Hepatocyte (in vitro differentiated cells): ENCODE measurements around the gene TPM4. TPM values are rescaled to one million over a fixed set of nuclear protein-coding genes. Genes with fewer than 3 reads are reported as not detected.

Experiments used
- DNase-seq: peaks from one replicate; pipeline ENCODE4 v3.0.0-alpha.2; 2016; ENCODE audit warnings: low spot score
- H2AFZ ChIP-seq: fragments of 200-600 bp; sonication (generic); 2 replicates; pipeline ENCODE4 v1.6.0; 2016; ENCODE audit warnings: antibody characterized with exemption, mild to moderate bottlenecking
- H3K27ac ChIP-seq: fragments of 200-600 bp; sonication (generic); 2 replicates; pipeline ENCODE4 v1.5.1; 2016; ENCODE audit warnings: mild to moderate bottlenecking
- H3K27me3 ChIP-seq: fragments of 200-600 bp; sonication (generic); 2 replicates; pipeline ENCODE4 v1.6.1; 2016
- H3K36me3 ChIP-seq: fragments of 200-600 bp; sonication (generic); replicated peaks from 2 replicates; pipeline ENCODE4 v1.5.1; 2016; ENCODE audit warnings: low read depth; ENCODE audit not compliant: insufficient read depth
- H3K4me1 ChIP-seq: fragments of 200-600 bp; sonication (generic); 2 replicates; pipeline ENCODE4 v1.5.1; 2016; ENCODE audit warnings: mild to moderate bottlenecking, moderate library complexity; ENCODE audit not compliant: insufficient read depth
- H3K4me2 ChIP-seq: fragments of 200-600 bp; sonication (generic); 2 replicates; pipeline ENCODE4 v1.6.0; 2016
- H3K4me3 ChIP-seq: fragments of 200-600 bp; sonication (generic); 2 replicates; pipeline ENCODE4 v1.5.1; 2016; ENCODE audit warnings: mild to moderate bottlenecking
- H3K79me2 ChIP-seq: fragments of 200-600 bp; sonication (generic); 2 replicates; pipeline ENCODE4 v1.6.0; 2017; ENCODE audit warnings: mild to moderate bottlenecking
- H3K9me2 ChIP-seq: fragments of 200-600 bp; sonication (generic); replicated peaks from 2 replicates; pipeline ENCODE4 v1.6.0; 2017; ENCODE audit warnings: mild to moderate bottlenecking; ENCODE audit not compliant: insufficient read depth
- H3K9me3 ChIP-seq: fragments of 200-600 bp; sonication (generic); 2 replicates; pipeline ENCODE4 v1.5.1; 2016; ENCODE audit warnings: low read depth, mild to moderate bottlenecking
- H4K20me1 ChIP-seq: fragments of 200-600 bp; sonication (generic); 2 replicates; pipeline ENCODE4 v1.6.0; 2016; ENCODE audit warnings: mild to moderate bottlenecking; ENCODE audit not compliant: insufficient read depth, poor library complexity, severe bottlenecking
- CTCF ChIP-seq: fragments of 200-600 bp; sonication (generic); IDR thresholded peaks from 2 replicates; pipeline ENCODE4 v1.5.1; 2016; ENCODE audit warnings: antibody characterized with exemption, mild to moderate bottlenecking; ENCODE audit not compliant: poor library complexity
- EZH2 ChIP-seq: fragments of 200-600 bp; sonication (generic); IDR thresholded peaks from 2 replicates; pipeline ENCODE4 v1.6.1; 2016; ENCODE audit warnings: antibody characterized with exemption, mild to moderate bottlenecking, borderline replicate concordance
- EZH2phosphoT487 ChIP-seq: fragments of 200-600 bp; sonication (generic); IDR thresholded peaks from one replicate; pipeline ENCODE4 v1.6.1; 2018; ENCODE audit warnings: antibody characterized with exemption, mild to moderate bottlenecking, low read depth, moderate library complexity; ENCODE audit not compliant: unreplicated experiment, severe bottlenecking
- WGBS: methylation state at CpG from one replicate; pipeline ENCODE4 v1.1.6; 2016; ENCODE audit warnings: low lambda C conversion rate; ENCODE audit errors: missing lambda C conversion rate; 5-methylcytosine and 5-hydroxymethylcytosine counted together
- polyA plus RNA-seq: library from polyadenylated mRNA; unstranded; fragments of >200 nt; fragmentation: Nextera tagmentation; extraction: Ambion mirVana; gene quantifications from 2 replicates; pipeline ENCODE4 v1.2.1, GENCODE V29; 2016
- total RNA-seq: library from RNA; depleted of rRNA; stranded (reverse); fragments of >200 nt; gene quantifications from 2 replicates; pipeline ENCODE4 v1.2.3, GENCODE V29; 2014

TPM4 gene
- total and polyA plus RNA-seq, 2 experiments from 2014 or later, result 337 to 417 TPM

DNA sequence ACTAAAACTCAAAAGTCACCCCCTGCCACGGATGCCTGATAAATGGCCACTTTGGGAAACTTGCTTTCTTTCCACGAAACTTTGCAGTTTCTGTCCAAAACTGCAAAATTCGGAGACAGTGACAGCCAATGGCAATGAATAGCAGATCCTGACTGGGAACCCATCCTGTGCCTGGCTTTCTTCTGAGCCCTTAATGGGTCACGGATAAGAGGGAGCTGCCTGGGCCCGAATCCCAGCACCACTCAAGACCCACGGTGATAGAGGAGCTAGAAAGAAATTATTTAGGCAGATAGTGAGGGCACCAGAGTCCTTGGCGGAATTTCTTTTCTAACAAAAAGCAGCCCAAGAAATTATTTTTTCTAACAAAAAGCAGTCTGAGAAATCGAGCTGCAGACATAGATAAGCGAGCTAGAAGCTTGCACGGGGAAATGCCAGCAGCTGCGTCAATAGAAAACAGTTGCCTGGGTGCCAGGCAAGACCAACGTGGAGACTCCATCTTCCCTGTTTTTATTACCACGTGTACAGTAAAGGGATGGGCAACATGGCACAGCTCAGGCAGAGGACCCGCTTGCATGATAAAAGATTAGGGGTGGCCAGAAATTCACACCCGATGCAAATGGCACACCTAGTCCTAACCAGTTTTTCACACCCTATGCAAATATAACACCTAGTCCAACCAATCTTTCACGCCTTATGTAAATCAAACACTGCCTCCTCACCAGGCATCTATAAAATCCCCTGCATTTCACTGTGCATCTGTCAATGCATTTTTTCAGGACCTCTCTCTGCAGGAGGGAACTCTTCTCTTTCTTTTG is 60.1 kb downstream of the TPM4 start:
- WGBS, result 59% methylated on average over 16 of the region's 16 CpGs
- TF ChIP-seq EZH2, result no peak
- no peak for TF ChIP-seq EZH2phosphoT487
- no peak for TF ChIP-seq CTCF
- no peak for DNase-seq
- Histone ChIP-seq H4K20me1 (no peaks in the 10 kb centered on the region), H3K4me2 (no peak overlapping the region), H3K27ac (no peak overlapping the region), H3K9me2 (no peaks in the 10 kb centered on the region), H3K9me3 (no peaks in the 10 kb centered on the region), H2AFZ (no peak overlapping the region), H3K79me2 (no peaks in the 10 kb centered on the region), H3K4me3 (no peak overlapping the region), H3K4me1 (no peaks in the 10 kb centered on the region), H3K36me3 (no peaks in the 10 kb centered on the region), H3K27me3 (no peaks in the 10 kb centered on the region)

DNA sequence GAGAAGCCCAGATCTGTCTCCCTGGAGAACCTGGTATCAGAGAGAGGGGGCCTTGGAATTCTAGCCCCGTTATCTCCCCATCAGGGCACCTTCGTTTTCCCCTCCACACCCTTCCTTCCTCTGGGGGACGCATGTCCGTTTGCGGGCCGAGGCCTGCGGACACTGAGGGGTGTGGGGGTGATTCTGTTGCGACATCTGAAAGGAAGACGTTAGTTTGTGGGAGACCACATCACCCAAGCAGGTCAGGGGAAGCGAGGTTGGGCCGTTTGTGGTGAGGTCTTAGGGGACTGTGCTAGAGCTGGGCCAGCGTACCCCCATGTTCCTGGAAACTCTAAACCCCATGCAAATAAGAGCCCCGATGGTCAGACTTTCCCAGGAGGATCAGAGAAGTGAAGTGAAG is 63.5 kb downstream of the TPM4 start:
- Histone ChIP-seq H3K79me2 (no peaks in the 10 kb centered on the region), H3K27ac (no peak overlapping the region), H3K36me3 (no peaks in the 10 kb centered on the region), H3K4me1 (no peaks in the 10 kb centered on the region), H3K9me3 (no peaks in the 10 kb centered on the region), H2AFZ (no peak overlapping the region), H4K20me1 (no peaks in the 10 kb centered on the region), H3K4me2 (no peak overlapping the region), H3K9me2 (no peaks in the 10 kb centered on the region), H3K4me3 (no peak overlapping the region), H3K27me3 (no peaks in the 10 kb centered on the region)
- WGBS, result 93% methylated on average over 13 of the region's 13 CpGs
- TF ChIP-seq EZH2, result no peak
- no peak for TF ChIP-seq EZH2phosphoT487
- no peak for DNase-seq

DNA sequence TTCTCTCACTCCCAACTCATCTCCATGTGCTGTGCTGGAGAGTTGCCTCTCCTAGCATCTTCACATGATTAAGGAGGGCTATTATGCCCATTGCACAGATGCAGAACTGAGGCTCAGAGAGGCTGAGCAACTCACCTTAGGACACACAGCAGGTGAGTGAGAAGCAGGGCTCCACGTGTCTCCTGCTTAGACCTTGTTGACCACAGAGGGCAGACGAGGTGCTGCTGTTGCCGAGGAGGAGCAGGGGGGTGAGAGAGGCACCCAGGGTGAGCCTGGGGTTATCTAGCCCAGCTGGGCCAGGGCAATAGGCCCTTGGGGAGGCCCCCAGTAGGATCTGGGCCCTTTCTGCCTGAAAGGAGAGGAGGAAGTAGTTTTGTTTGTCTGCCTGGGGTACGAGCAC is 64.7 kb downstream of the TPM4 start:
- Histone ChIP-seq H2AFZ (no peak overlapping the region), H3K4me3 (no peak overlapping the region), H3K4me2 (no peak overlapping the region), H3K9me2 (no peaks in the 10 kb centered on the region), H3K27ac (no peak overlapping the region), H3K27me3 (no peaks in the 10 kb centered on the region), H4K20me1 (no peaks in the 10 kb centered on the region), H3K4me1 (no peaks in the 10 kb centered on the region), H3K9me3 (no peaks in the 10 kb centered on the region), H3K79me2 (no peaks in the 10 kb centered on the region), H3K36me3 (no peaks in the 10 kb centered on the region)
- DNase-seq, result no peak
- no peak for TF ChIP-seq CTCF
- TF ChIP-seq EZH2phosphoT487, result no peak
- no peak for TF ChIP-seq EZH2
- 65% methylated on average over 4 of the region's 4 CpGs for WGBS

GRCh38 chr19:16142032-16142580 is 65.8 kb downstream of the TPM4 start:
- no peak for DNase-seq
- whole genome bisulfite sequencing, result 92% methylated on average over 9 of the region's 9 CpGs
- Histone ChIP-seq H3K79me2 (no peaks in the 10 kb centered on the region), H4K20me1 (no peaks in the 10 kb centered on the region), H3K27me3 (no peaks in the 10 kb centered on the region), H3K4me3 (no peak overlapping the region), H3K36me3 (no peaks in the 10 kb centered on the region), H3K9me3 (no peaks in the 10 kb centered on the region), H3K27ac (no peak overlapping the region), H3K4me2 (no peak overlapping the region), H2AFZ (no peak overlapping the region), H3K4me1 (no peaks in the 10 kb centered on the region), H3K9me2 (no peaks in the 10 kb centered on the region)
- TF ChIP-seq CTCF (no peak), EZH2phosphoT487 (no peak), EZH2 (no peak)
